Measurements from ENCODE around the gene SRCAP. TPM values are rescaled to one million over a fixed set of nuclear protein-coding genes. Genes with fewer than 3 reads are reported as not detected.
A peak's percentile ranks its signal among the peaks of the same experiment; 100 is the strongest.

SRCAP gene
- total and polyA plus RNA-seq, 2 of the 8 experiments (the other 6 are each of a cell fraction or from before 2014, with no cell fraction given) = 5.5 to 54.3 TPM

DNA sequence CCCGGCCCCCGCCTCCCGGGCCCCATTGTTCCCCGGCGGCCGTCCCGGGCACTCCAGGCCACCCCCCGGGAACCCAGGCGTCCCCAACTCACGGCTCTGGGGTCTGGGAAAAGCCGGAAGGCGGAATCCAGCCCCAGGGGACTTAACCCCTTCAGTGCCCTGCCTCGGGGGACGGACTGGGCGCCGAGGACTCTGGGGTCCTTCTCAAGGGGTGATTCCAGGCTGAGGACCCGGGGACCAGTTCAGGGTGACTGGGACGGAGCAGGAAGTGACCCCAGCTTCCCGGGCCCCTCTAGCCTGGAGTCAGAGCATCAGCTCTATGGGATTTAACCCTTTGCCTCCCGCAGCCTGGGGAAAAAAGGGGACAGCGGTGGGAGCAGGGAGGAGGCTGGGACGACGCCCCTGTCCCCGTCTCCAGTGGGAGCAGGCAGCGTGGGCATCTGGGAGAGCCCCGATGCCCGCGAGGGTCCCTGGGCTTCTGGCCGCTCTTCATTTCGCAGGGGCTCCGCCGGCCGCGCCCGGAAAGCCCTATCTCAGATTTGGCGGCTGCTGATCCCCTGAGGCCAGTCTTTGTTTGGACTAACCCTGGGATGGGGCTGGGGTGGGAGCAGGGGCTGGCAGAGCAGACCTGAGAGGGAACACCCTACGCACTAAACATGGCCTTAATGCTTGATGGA lies 88.1 kb downstream of the SRCAP start, which contains the start of gene ZNF629:
Gene ZNF629 (minus strand): TSS at position 270 of the 677 bp plus-strand sequence. CDS start 2,723 bp downstream, outside the sequence.
- peak within 1 kb of the TSS; percentile 77 to 87 (median 82) for H3K9ac ChIP-seq (replicated peaks in 1 of 4; ENCODE audit: extremely low read depth in 1 of 4, low read depth in 3 of 4, low read length in 3 of 4)
- H2BK5ac ChIP-seq (ENCODE audit: low read depth, low read length) = peak within 1 kb of the TSS; percentile 71
- H4K20me1 ChIP-seq (replicated peaks in 1 of 2; ENCODE audit: control insufficient read depth in 1 of 2, insufficient read depth in 2 of 2, low read length in 2 of 2) = no peaks in the 10 kb centered on the region
- H3K4me2 ChIP-seq (ENCODE audit: insufficient read depth in 1 of 2, low read depth in 2 of 2, low read length in 2 of 2) = peak within 1 kb of the TSS; percentile 94
- no peaks in the 10 kb centered on the region for H3K9me3 ChIP-seq (ENCODE audit: insufficient read depth in 2 of 2, low read depth in 1 of 2, low read length in 1 of 2)
- H3K14ac ChIP-seq (ENCODE audit: insufficient read length) = no peak within 1 kb of the TSS
- POLR2A ChIA-PET (ENCODE audit: partially characterized antibody) = interaction anchor here (0.6 to 2.8 kb wide), 11 partner anchors 9 to 114 kb away, joined by 3 to 40 read pairs (median 3); no protein-coding TSS in a partner anchor
- peaks cover 11 to 19% (median 15%) of the 10 kb centered on the region in 4 experiments; a peak in 6 of 8 replicates for H3K36me3 ChIP-seq (ENCODE audit: control insufficient read depth in 2 of 4, insufficient read depth in 4 of 4, low read length in 3 of 4)
- WGBS, 2 experiments (ENCODE audit: extremely low coverage in 1 of 2, insufficient coverage in 1 of 2, insufficient read length in 1 of 2, insufficient replicate concordance in 2 of 2, low coverage in 1 of 2, low lambda C conversion rate in 2 of 2, missing lambda C conversion rate in 1 of 2) = 6% methylated on average over 23 of the region's 37 CpGs; no CpG with 5 or more reads in 1 of the 2 experiments
- H2BK12ac ChIP-seq (ENCODE audit: low read depth, low read length) = 0 out of 2 replicates have a peak within 1 kb of the TSS, but pooled peaks have one; percentile 27
- H3K18ac ChIP-seq (ENCODE audit: extremely low read depth, low read length) = peak within 1 kb of the TSS; percentile 83
- H4K91ac ChIP-seq (replicated peaks; ENCODE audit: insufficient read length, low read length) = peak within 1 kb of the TSS; percentile 84
- H2BK15ac ChIP-seq (ENCODE audit: low read length) = peak within 1 kb of the TSS; percentile 92; the same call in 1 of the 2 replicates
- H3K27ac ChIP-seq (ENCODE audit: low read depth, low read length) = peak within 1 kb of the TSS; percentile 79
- FAIRE-seq (no peak), DNase-seq (ENCODE audit: low read depth in 1 of 2, low spot score in 2 of 2) (peak in 1 of 2 experiments; percentile 87)
- H2BK120ac ChIP-seq (replicated peaks; ENCODE audit: low read depth, low read length) = no peak within 1 kb of the TSS
- peak within 1 kb of the TSS; percentile 86 for H3K56ac ChIP-seq (replicated peaks; ENCODE audit: insufficient read length, low read depth, low read length)
- peak within 1 kb of the TSS; percentile 61; the same call in 1 of the 2 replicates for H2AFZ ChIP-seq (ENCODE audit: low read length)
- no peaks in the 10 kb centered on the region; a peak in 1 of 7 replicates for H3K27me3 ChIP-seq (replicated peaks in 1 of 4; ENCODE audit: control insufficient read depth in 3 of 4, extremely low read depth in 1 of 4, insufficient read depth in 3 of 4, low read length in 3 of 4)
- peak within 1 kb of the TSS; percentile 23 for H3K4ac ChIP-seq (replicated peaks; ENCODE audit: insufficient read length, low read depth, low read length)
- H3K4me1 ChIP-seq (replicated peaks in 1 of 4; ENCODE audit: control insufficient read depth in 3 of 4, insufficient read depth in 4 of 4, low read length in 3 of 4) = peaks cover 0 to 8% (median 0%) of the 10 kb centered on the region in 4 experiments; a peak in 2 of 7 replicates
- no peak within 1 kb of the TSS for H3K23ac ChIP-seq (ENCODE audit: insufficient read length)
- H2AK5ac ChIP-seq (ENCODE audit: low read depth, low read length) = peak within 1 kb of the TSS; percentile 17; the same call in 1 of the 2 replicates
- peaks cover 9% of the 10 kb centered on the region for H3K79me1 ChIP-seq (ENCODE audit: low read depth, low read length)
- H3K79me2 ChIP-seq (ENCODE audit: control insufficient read depth in 1 of 2, insufficient read depth in 2 of 2, low read length in 2 of 2) = peaks cover 0 to 17% of the 10 kb centered on the region in 2 experiments; a peak in 2 of 4 replicates
- peak within 1 kb of the TSS; percentile 97 for H4K8ac ChIP-seq (ENCODE audit: extremely low read depth, insufficient read depth, low read length)
- H2BK20ac ChIP-seq (ENCODE audit: low read length) = no peak within 1 kb of the TSS
- CTCF ChIA-PET (ENCODE audit: partially characterized antibody) = interaction anchor here (0.6 to 1.5 kb wide), 5 partner anchors 9 to 109 kb away, joined by 3 to 8 read pairs (median 3); no protein-coding TSS in a partner anchor
- peak within 1 kb of the TSS; percentile 70 to 99 (median 93) for H3K4me3 ChIP-seq (ENCODE audit: extremely low read depth in 1 of 4, insufficient read depth in 2 of 4, low read depth in 3 of 4, low read length in 4 of 4)
- peaks cover 9% of the 10 kb centered on the region; the same call in 1 of the 2 replicates for H3K23me2 ChIP-seq (ENCODE audit: low read depth, low read length)
- peak within 1 kb of the TSS; percentile 81 for H4K5ac ChIP-seq (ENCODE audit: insufficient read length, low read depth, low read length)
- TF ChIP-seq MAFK (IDR thresholded peaks at IDR 0.05; ENCODE audit: low read depth, low read length) (no peak), YY1 (IDR thresholded peaks at IDR 0.05; ENCODE audit: low read depth, low read length) (no peak), CHD1 (IDR thresholded peaks at IDR 0.05; ENCODE audit: low read depth, low read length) (no peak), EP300 (IDR thresholded peaks at IDR 0.05; ENCODE audit: borderline replicate concordance in 1 of 2, low read depth in 2 of 2, low read length in 2 of 2) (0 out of 3 replicates have a peak, but pooled peaks of 1 of the 2 experiments have one; percentile 11), BCL11A (IDR thresholded peaks at IDR 0.05; ENCODE audit: low read depth in 2 of 2, low read length in 2 of 2) (no peak)
- TF ChIP-seq, protein P1, sequence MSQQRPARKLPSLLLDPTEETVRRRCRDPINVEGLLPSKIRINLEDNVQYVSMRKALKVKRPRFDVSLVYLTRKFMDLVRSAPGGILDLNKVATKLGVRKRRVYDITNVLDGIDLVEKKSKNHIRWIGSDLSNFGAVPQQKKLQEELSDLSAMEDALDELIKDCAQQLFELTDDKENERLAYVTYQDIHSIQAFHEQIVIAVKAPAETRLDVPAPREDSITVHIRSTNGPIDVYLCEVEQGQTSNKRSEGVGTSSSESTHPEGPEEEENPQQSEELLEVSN (IDR thresholded peaks at IDR 0.05) = peak; percentile 50; the same call in 1 of the 2 replicates

Data from H1 (cell line).